ENCODE measurements around the gene GPR85. TPM values are rescaled to one million over a fixed set of nuclear protein-coding genes. Genes with fewer than 3 reads are reported as not detected.

The GPR85 gene
- total RNA-seq, 1 experiment from 2014 or later: not detected

DNA sequence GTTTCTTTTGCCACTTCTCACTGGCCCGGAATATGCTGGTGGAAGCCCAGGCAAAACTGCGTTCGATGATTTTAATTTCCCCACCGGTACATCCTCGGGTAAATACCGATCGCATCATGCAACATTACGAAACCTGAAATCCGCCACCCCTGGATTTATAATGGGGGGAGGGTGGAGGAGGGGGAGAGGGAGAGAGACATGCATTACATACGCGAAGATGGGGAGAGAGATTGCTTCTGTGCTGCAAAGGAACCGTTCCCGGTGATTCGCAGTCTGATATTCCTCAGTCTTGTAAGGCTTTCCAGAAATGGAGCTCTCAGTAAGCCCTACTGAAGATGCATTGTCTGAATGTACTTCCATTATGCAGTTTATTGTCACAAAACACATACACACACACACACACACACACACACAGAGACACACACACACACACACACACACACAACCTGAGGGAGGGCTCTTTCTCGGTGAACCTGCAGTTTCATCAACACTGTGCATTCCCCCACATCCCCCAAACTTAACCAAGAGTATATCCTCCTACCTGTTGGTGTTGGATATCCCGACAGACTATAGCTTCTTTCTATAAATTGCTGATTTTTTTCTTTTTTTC is 741 bp downstream of the GPR85 start:
- Histone ChIP-seq H3K56ac (ENCODE audit: insufficient read length, low read depth, low read length) (no peak overlapping the region), H2BK15ac (ENCODE audit: low read depth, low read length) (no peak overlapping the region), H3K14ac (ENCODE audit: insufficient read depth, low read length) (no peak overlapping the region), H2BK12ac (ENCODE audit: insufficient read length, low read depth, low read length) (no peak overlapping the region), H2AK5ac (ENCODE audit: insufficient read length, low read length) (no peak overlapping the region), H4K5ac (ENCODE audit: insufficient read length, low read depth, low read length) (no peak overlapping the region), H2BK5ac (ENCODE audit: insufficient read length, low read length) (no peak overlapping the region), H4K20me1 (ENCODE audit: control insufficient read depth, insufficient read depth, insufficient read length) (no peaks in the 10 kb centered on the region), H3K23me2 (ENCODE audit: insufficient read length, low read depth, low read length, poor library complexity, severe bottlenecking) (peaks cover 3% of the 10 kb centered on the region), H2AFZ (ENCODE audit: low read length) (no peak overlapping the region), H3K79me1 (ENCODE audit: insufficient read depth, low read depth, low read length, poor library complexity, severe bottlenecking) (no peaks in the 10 kb centered on the region), H2BK20ac (ENCODE audit: low read depth, low read length, poor library complexity, severe bottlenecking) (no peak overlapping the region), H3K23ac (ENCODE audit: insufficient read length, low read depth, low read length) (no peak overlapping the region), H3K18ac (ENCODE audit: insufficient read length, low read depth, low read length) (no peak overlapping the region), H3K9me3 (ENCODE audit: control insufficient read depth, low read depth, low read length) (no peaks in the 10 kb centered on the region), H3K4me1 (ENCODE audit: insufficient read depth, low read length) (no peaks in the 10 kb centered on the region; the same call in 1 of the 2 replicates), H3K4ac (ENCODE audit: low read depth, low read length) (no peak overlapping the region), H4K91ac (ENCODE audit: insufficient read length, low read depth, low read length) (no peak overlapping the region), H4K8ac (replicated peaks; ENCODE audit: insufficient read length, low read depth, low read length) (no peak overlapping the region), H3K9ac (ENCODE audit: extremely low read depth, insufficient read length, low read length) (no peak overlapping the region), H3K27me3 (ENCODE audit: insufficient read depth, low read length) (peaks cover 26% of the 10 kb centered on the region), H2BK120ac (ENCODE audit: low read depth, low read length, poor library complexity, severe bottlenecking) (no peak overlapping the region), H3K4me2 (ENCODE audit: insufficient read depth, insufficient read length, low read length) (peak overlapping the region; percentile 73), H3K79me2 (ENCODE audit: insufficient read depth, low read length) (no peaks in the 10 kb centered on the region), H3T11ph (ENCODE audit: low read length) (no peak overlapping the region), H3K27ac (ENCODE audit: insufficient read length, low read depth, low read length) (no peak overlapping the region)
- peaks cover 10 to 16% of the 10 kb centered on the region in 2 experiments for H3K4me1 Mint-ChIP-seq
- no peaks in the 10 kb centered on the region for H3K9me3 Mint-ChIP-seq
- no CpG with 5 or more reads among the region's 16 CpGs for WGBS (ENCODE audit: extremely low coverage, insufficient read length, low lambda C conversion rate)
- H3K27ac Mint-ChIP-seq: no peak overlapping the region
- TF ChIP-seq, protein P1, sequence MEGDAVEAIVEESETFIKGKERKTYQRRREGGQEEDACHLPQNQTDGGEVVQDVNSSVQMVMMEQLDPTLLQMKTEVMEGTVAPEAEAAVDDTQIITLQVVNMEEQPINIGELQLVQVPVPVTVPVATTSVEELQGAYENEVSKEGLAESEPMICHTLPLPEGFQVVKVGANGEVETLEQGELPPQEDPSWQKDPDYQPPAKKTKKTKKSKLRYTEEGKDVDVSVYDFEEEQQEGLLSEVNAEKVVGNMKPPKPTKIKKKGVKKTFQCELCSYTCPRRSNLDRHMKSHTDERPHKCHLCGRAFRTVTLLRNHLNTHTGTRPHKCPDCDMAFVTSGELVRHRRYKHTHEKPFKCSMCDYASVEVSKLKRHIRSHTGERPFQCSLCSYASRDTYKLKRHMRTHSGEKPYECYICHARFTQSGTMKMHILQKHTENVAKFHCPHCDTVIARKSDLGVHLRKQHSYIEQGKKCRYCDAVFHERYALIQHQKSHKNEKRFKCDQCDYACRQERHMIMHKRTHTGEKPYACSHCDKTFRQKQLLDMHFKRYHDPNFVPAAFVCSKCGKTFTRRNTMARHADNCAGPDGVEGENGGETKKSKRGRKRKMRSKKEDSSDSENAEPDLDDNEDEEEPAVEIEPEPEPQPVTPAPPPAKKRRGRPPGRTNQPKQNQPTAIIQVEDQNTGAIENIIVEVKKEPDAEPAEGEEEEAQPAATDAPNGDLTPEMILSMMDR (conservative IDR thresholded peaks at IDR 0.05): no peak
- H3K36me3 Mint-ChIP-seq (ENCODE audit: insufficient read depth in 1 of 3, low read depth in 3 of 3): no peaks in the 10 kb centered on the region
- no peak for DNase-seq
- H3K27me3 Mint-ChIP-seq (ENCODE audit: low read depth): peaks cover 65% of the 10 kb centered on the region
- H3K4me3 Mint-ChIP-seq: peak overlapping the region; percentile 29 to 75
